H9 (cell line): ENCODE measurements around the gene PRPF18. TPM values are rescaled to one million over a fixed set of nuclear protein-coding genes. Genes with fewer than 3 reads are reported as not detected.
A peak's percentile ranks its signal among the peaks of the same experiment; 100 is the strongest.

Source experiments
- DNase-seq: peaks from one replicate; pipeline ENCODE4 v3.0.0-alpha.2; 2017
- H2AFZ ChIP-seq: one replicate; pipeline ENCODE4 v1.6.1; 2013; ENCODE audit warnings: mild to moderate bottlenecking, low read length, control low read depth, moderate library complexity
- H2AK5ac ChIP-seq: 2 replicates; pipeline ENCODE4 v1.6.1; 2013; ENCODE audit warnings: low read length, control low read depth, mixed read lengths; ENCODE audit not compliant: insufficient read length
- H2BK120ac ChIP-seq: one replicate; pipeline ENCODE4 v1.6.1; 2013; ENCODE audit warnings: low read depth, mild to moderate bottlenecking, low read length, control low read depth, inconsistent platforms; ENCODE audit not compliant: poor library complexity, severe bottlenecking
- H2BK12ac ChIP-seq: 2 replicates; pipeline ENCODE4 v1.6.1; 2013; ENCODE audit warnings: low read length, control low read depth, mixed read lengths, low read depth; ENCODE audit not compliant: insufficient read length
- H2BK15ac ChIP-seq: 2 replicates; pipeline ENCODE4 v1.6.1; 2013; ENCODE audit warnings: low read depth, low read length, control low read depth
- H2BK20ac ChIP-seq: one replicate; pipeline ENCODE4 v1.6.1; 2013; ENCODE audit warnings: low read depth, mild to moderate bottlenecking, low read length, control low read depth, inconsistent platforms; ENCODE audit not compliant: poor library complexity, severe bottlenecking
- H2BK5ac ChIP-seq: 2 replicates; pipeline ENCODE4 v1.6.1; 2013; ENCODE audit warnings: low read length, control low read depth, mixed read lengths; ENCODE audit not compliant: insufficient read length
- H3K14ac ChIP-seq: 2 replicates; pipeline ENCODE4 v1.6.1; 2013; ENCODE audit warnings: low read length, control low read depth; ENCODE audit not compliant: insufficient read depth
- H3K18ac ChIP-seq: 2 replicates; pipeline ENCODE4 v1.6.1; 2013; ENCODE audit warnings: low read depth, mild to moderate bottlenecking, mixed read lengths, low read length, control low read depth; ENCODE audit not compliant: insufficient read length
- H3K23ac ChIP-seq: 2 replicates; pipeline ENCODE4 v1.6.1; 2013; ENCODE audit warnings: low read length, control low read depth, mixed read lengths, low read depth; ENCODE audit not compliant: insufficient read length
- H3K23me2 ChIP-seq: 2 replicates; pipeline ENCODE4 v1.6.1; 2013; ENCODE audit warnings: low read depth, mild to moderate bottlenecking, mixed read lengths, low read length, control low read depth; ENCODE audit not compliant: insufficient read length, poor library complexity, severe bottlenecking
- H3K27ac ChIP-seq: 2 replicates; pipeline ENCODE4 v1.5.1; 2013; ENCODE audit warnings: low read length, control low read depth, mixed read lengths, low read depth; ENCODE audit not compliant: insufficient read length
- H3K27me3 ChIP-seq: 2 replicates; pipeline ENCODE4 v1.6.1; 2013; ENCODE audit warnings: low read length, control low read depth, inconsistent platforms; ENCODE audit not compliant: insufficient read depth
- H3K4ac ChIP-seq: 2 replicates; pipeline ENCODE4 v1.6.1; 2013; ENCODE audit warnings: low read depth, mild to moderate bottlenecking, control low read depth, inconsistent platforms, low read length, moderate library complexity
- H3K4me1 ChIP-seq: 2 replicates; pipeline ENCODE4 v1.6.1; 2013; ENCODE audit warnings: low read length, control low read depth, inconsistent platforms; ENCODE audit not compliant: insufficient read depth
- H3K4me2 ChIP-seq: 2 replicates; pipeline ENCODE4 v1.6.1; 2013; ENCODE audit warnings: low read length, control low read depth, mixed read lengths; ENCODE audit not compliant: insufficient read length, insufficient read depth
- H3K56ac ChIP-seq: 2 replicates; pipeline ENCODE4 v1.6.1; 2013; ENCODE audit warnings: low read depth, mild to moderate bottlenecking, mixed read lengths, low read length, control low read depth; ENCODE audit not compliant: insufficient read length
- H3K79me1 ChIP-seq: 2 replicates; pipeline ENCODE4 v1.6.1; 2013; ENCODE audit warnings: low read depth, mild to moderate bottlenecking, moderate library complexity, low read length, control low read depth, inconsistent platforms; ENCODE audit not compliant: insufficient read depth, poor library complexity, severe bottlenecking
- H3K79me2 ChIP-seq: 2 replicates; pipeline ENCODE4 v1.6.1; 2013; ENCODE audit warnings: low read length, control low read depth, inconsistent platforms; ENCODE audit not compliant: insufficient read depth
- H3K9ac ChIP-seq: 2 replicates; pipeline ENCODE4 v1.6.1; 2013; ENCODE audit warnings: low read length, control low read depth, mixed read lengths; ENCODE audit not compliant: insufficient read length; ENCODE audit errors: extremely low read depth
- H3K9me3 ChIP-seq: one replicate; pipeline ENCODE4 v1.6.1; 2013; ENCODE audit warnings: low read depth, low read length, inconsistent platforms; ENCODE audit not compliant: control insufficient read depth
- H3T11ph ChIP-seq: one replicate; pipeline ENCODE4 v1.6.1; 2013; ENCODE audit warnings: mild to moderate bottlenecking, low read length, control low read depth, inconsistent platforms
- H4K20me1 ChIP-seq: one replicate; pipeline ENCODE4 v1.6.1; 2013; ENCODE audit not compliant: control insufficient read depth, insufficient read length, insufficient read depth
- H4K5ac ChIP-seq: 2 replicates; pipeline ENCODE4 v1.6.1; 2013; ENCODE audit warnings: low read depth, mild to moderate bottlenecking, mixed read lengths, low read length, control low read depth; ENCODE audit not compliant: insufficient read length
- H4K8ac ChIP-seq: replicated peaks from 2 replicates; pipeline ENCODE4 v1.6.1; 2013; ENCODE audit warnings: low read length, control low read depth, mixed read lengths, low read depth; ENCODE audit not compliant: insufficient read length
- H4K91ac ChIP-seq: 2 replicates; pipeline ENCODE4 v1.6.1; 2013; ENCODE audit warnings: low read depth, mild to moderate bottlenecking, moderate library complexity, mixed read lengths, low read length, control low read depth; ENCODE audit not compliant: insufficient read length
- H3K27ac Mint-ChIP-seq, 3 experiments: 2 replicates in 2 of 3; 3 replicates in 1 of 3; pipeline ENCODE4 v1.8.0; 2020 to 2021; ENCODE audit warnings: mixed read lengths in 3 of 3, mild to moderate bottlenecking in 1 of 3, moderate library complexity in 1 of 3
- H3K27me3 Mint-ChIP-seq: 2 replicates; pipeline ENCODE4 v1.8.0; 2021; ENCODE audit warnings: low read depth, mild to moderate bottlenecking, moderate library complexity, mixed read lengths
- H3K36me3 Mint-ChIP-seq, 3 experiments: 2 replicates in 2 of 3; 3 replicates in 1 of 3; pipeline ENCODE4 v1.8.0; 2020 to 2021; ENCODE audit warnings: low read depth in 3 of 3, mixed read lengths in 3 of 3; ENCODE audit not compliant: insufficient read depth in 1 of 3
- H3K4me1 Mint-ChIP-seq, 2 experiments: 2 replicates each; pipeline ENCODE4 v1.8.0; 2020; ENCODE audit warnings: mixed read lengths in 2 of 2
- H3K4me3 Mint-ChIP-seq, 2 experiments: 2 replicates in 1 of 2; 3 replicates in 1 of 2; pipeline ENCODE4 v1.8.0; 2020 to 2021; ENCODE audit warnings: mild to moderate bottlenecking in 2 of 2, mixed read lengths in 2 of 2, moderate library complexity in 1 of 2
- H3K9me3 Mint-ChIP-seq, 2 experiments: 2 replicates in 1 of 2; 3 replicates in 1 of 2; pipeline ENCODE4 v1.8.0; 2020; ENCODE audit warnings: mild to moderate bottlenecking in 2 of 2, mixed read lengths in 2 of 2, moderate library complexity in 1 of 2
- WGBS: extraction: QIAGEN DNeasy Blood & Tissue Kit; methylation state at CpG from one replicate; pipeline ENCODE4 v1.1.7; 2013; ENCODE audit warnings: missing lambda C conversion rate, low lambda C conversion rate, mixed read lengths; ENCODE audit not compliant: insufficient read length; ENCODE audit errors: extremely low coverage; 5-methylcytosine and 5-hydroxymethylcytosine counted together
- total RNA-seq: library from RNA; stranded (reverse); gene quantifications from 2 replicates; pipeline ENCODE4 v1.2.1, GENCODE V29; 2021
- TF ChIP-seq, protein P1 (sequence below): fragments of 200-600 bp; sonication (generic); conservative IDR thresholded peaks from 3 replicates; pipeline ENCODE4 v1.8.0; 2021; ENCODE audit warnings: antibody characterized with exemption, mild to moderate bottlenecking

The PRPF18 gene
- total RNA-seq, 1 experiment from 2014 or later, result 17.1 TPM

GRCh38 chr10:13668126-13668525 lies 81.4 kb downstream of the PRPF18 start:
- Histone ChIP-seq H2AK5ac (no peak overlapping the region), H3K4me2 (no peak overlapping the region), H4K5ac (no peak overlapping the region), H2AFZ (no peak overlapping the region), H3K23me2 (no peaks in the 10 kb centered on the region), H3K9me3 (no peaks in the 10 kb centered on the region), H2BK12ac (no peak overlapping the region), H3K23ac (no peak overlapping the region), H2BK20ac (no peak overlapping the region), H4K91ac (no peak overlapping the region), H2BK120ac (no peak overlapping the region), H3K27ac (no peak overlapping the region), H3K79me1 (no peaks in the 10 kb centered on the region), H3K4ac (no peak overlapping the region), H3K14ac (no peak overlapping the region), H2BK5ac (no peak overlapping the region), H3K18ac (no peak overlapping the region), H2BK15ac (no peak overlapping the region), H3K4me1 (peaks cover 4% of the 10 kb centered on the region; the same call in 1 of the 2 replicates), H4K20me1 (no peaks in the 10 kb centered on the region), H3T11ph (no peak overlapping the region), H3K56ac (no peak overlapping the region), H3K27me3 (no peaks in the 10 kb centered on the region), H3K79me2 (no peaks in the 10 kb centered on the region), H3K9ac (no peak overlapping the region), H4K8ac (no peak overlapping the region)
- no CpG with 5 or more reads among the region's 4 CpGs for WGBS
- TF ChIP-seq, protein P1, sequence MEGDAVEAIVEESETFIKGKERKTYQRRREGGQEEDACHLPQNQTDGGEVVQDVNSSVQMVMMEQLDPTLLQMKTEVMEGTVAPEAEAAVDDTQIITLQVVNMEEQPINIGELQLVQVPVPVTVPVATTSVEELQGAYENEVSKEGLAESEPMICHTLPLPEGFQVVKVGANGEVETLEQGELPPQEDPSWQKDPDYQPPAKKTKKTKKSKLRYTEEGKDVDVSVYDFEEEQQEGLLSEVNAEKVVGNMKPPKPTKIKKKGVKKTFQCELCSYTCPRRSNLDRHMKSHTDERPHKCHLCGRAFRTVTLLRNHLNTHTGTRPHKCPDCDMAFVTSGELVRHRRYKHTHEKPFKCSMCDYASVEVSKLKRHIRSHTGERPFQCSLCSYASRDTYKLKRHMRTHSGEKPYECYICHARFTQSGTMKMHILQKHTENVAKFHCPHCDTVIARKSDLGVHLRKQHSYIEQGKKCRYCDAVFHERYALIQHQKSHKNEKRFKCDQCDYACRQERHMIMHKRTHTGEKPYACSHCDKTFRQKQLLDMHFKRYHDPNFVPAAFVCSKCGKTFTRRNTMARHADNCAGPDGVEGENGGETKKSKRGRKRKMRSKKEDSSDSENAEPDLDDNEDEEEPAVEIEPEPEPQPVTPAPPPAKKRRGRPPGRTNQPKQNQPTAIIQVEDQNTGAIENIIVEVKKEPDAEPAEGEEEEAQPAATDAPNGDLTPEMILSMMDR, result no peak
- H3K27ac Mint-ChIP-seq, result peak overlapping the region in 2 of 3 experiments; percentile 79 to 94; a peak in 4 of 7 replicates
- H3K4me1 Mint-ChIP-seq, result peaks cover 24 to 31% of the 10 kb centered on the region in 2 experiments
- no peaks in the 10 kb centered on the region for H3K9me3 Mint-ChIP-seq
- H3K36me3 Mint-ChIP-seq, result peaks cover 29 to 40% (median 31%) of the 10 kb centered on the region in 3 experiments; a peak in 6 of 7 replicates
- H3K4me3 Mint-ChIP-seq, result no peak overlapping the region
- H3K27me3 Mint-ChIP-seq, result no peaks in the 10 kb centered on the region
- DNase-seq, result no peak
